MV-4-11 (cell line): Measurements from ENCODE around the gene RECK.
A peak's percentile ranks its signal among the peaks of the same experiment; 100 is the strongest.
"Not testable (repeated sequence)": the region's sequence is repeated elsewhere in the genome, so short reads cannot be mapped to it uniquely, and the experiment has no call there.

Experiments
- DNase-seq: peaks from one replicate; lab custom pipeline; 2025; lab: John Stamatoyannopoulos, UW

Gene RECK

DNA sequence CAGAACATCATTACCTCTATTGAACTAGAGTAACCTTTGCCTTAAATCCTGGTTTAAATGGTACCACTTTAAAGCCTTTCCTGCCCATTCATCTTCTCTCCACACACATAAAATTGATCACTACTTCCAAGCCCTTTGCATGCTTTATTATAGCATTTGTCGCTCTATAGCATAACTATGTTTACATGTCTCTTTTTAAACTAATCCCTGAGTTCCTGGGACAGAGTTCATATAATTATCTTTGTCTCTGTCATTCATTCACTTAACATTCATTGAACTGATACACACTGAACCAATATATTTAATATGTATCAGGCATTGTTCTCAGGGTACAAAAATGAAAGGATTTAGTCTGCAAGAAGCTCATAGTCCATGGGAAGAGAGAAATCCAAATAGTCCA is 37.3 kb downstream of the RECK start:
- DNase-seq = no peak

GRCh38 chr9:36074870-36075532 is 38.3 kb downstream of the RECK start:
- peak; percentile 14 for DNase-seq

- DNase-seq = peak; percentile 81
Observed at GRCh38 chr9:36078051-36078450, 41.3 kb downstream of the RECK start.

DNA sequence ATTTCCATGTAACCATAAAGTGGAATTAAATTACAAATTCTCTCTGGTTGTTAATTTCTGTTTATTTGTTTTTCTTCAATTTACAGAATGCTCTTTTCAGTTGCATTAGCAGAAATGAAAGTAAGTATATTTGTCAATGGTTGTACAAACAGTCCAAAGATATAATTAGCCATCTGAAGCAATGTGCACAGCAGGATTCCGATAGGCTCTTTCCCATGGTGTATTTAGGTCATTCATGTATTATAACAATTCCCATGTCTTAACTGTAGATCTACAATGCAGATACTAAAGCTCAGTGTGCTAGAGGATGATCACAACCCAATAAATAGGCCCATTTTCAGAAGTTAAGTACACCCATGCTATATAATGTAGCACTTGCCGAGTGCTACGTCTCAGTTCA is 43.8 kb downstream of the RECK start:
- DNase-seq = peak; percentile 71

- no peak for DNase-seq
Observed at GRCh38 chr9:36082931-36083330, 46.2 kb downstream of the RECK start.

DNA sequence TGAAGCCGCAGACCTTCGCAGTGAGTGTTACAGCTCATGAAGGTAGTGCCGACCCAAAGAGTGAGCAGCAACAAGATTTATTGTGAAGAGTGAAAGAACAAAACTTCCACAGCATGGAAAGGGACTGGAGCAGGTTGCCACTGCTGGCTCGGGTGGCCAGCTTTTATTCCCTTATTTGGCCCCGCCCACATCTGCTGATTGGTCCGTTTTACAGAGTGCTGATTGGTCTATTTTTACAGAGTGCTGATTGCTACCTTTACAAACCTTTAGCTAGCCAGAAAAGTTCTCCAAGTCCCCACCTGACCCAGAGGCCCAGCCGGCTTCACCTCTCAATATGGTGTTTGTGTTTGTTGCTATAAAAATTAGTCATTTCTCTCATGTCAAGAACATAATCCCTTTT is 49.7 kb downstream of the RECK start:
- no peak for DNase-seq

DNA sequence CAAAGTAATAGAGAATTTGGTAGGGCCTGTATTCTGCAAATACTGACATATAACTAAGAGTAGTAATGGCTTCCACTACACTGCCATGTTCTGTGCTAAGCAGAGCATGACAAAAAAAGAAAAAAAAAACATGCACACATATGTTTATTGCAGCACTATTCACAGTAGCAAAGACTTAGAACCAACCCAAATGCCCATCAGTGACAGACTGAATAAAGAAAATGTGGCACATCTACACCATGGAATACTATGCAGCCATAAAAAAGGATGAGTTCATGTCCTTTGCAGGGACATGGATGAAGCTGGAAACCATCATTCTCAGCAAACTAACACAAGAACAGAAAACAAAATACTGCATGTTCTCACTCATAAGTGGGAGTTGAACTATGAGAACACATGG is 50.3 kb downstream of the RECK start:
- not testable (repeated sequence) for DNase-seq

DNA sequence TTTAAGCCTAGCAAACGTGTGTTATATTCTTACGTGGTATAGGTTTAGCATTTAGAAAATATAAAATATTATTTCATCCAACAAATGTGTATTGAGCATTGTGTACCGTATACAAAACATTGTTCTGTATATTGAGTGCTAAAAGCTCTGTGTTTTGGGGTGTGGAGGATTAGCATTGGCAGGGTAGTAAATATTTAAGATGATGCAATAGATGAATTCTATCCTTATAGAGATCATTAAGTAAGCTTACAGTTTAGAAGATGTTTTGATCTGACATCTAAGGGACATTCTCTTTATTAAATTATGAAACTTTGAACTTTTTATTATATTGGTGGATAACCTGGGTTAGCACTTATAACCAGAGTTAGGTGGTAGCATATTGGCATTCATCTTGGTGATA is 51.3 kb downstream of the RECK start:
- no peak for DNase-seq

GRCh38 chr9:36091026-36091953 is 54.6 kb downstream of the RECK start:
- no peak for DNase-seq

DNA sequence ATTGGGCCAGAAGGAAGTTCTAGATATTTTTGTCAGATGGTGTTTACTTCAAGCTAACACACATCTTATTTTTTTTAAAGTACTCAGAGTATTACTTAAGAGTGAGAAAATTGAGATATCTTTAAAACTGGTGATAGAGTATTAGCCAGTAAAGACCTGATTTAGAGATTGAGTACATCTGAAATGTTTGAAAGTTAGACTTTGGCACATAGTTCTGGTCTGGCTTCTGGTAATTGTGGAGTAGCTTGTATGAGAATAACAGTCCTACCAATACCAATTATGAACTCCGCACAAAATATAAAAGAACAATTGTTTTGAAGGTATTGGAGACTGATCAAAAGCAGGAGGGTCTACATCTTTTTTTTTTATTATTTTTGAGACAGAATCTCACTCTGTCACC is 55.3 kb downstream of the RECK start:
- no peak for DNase-seq

DNA sequence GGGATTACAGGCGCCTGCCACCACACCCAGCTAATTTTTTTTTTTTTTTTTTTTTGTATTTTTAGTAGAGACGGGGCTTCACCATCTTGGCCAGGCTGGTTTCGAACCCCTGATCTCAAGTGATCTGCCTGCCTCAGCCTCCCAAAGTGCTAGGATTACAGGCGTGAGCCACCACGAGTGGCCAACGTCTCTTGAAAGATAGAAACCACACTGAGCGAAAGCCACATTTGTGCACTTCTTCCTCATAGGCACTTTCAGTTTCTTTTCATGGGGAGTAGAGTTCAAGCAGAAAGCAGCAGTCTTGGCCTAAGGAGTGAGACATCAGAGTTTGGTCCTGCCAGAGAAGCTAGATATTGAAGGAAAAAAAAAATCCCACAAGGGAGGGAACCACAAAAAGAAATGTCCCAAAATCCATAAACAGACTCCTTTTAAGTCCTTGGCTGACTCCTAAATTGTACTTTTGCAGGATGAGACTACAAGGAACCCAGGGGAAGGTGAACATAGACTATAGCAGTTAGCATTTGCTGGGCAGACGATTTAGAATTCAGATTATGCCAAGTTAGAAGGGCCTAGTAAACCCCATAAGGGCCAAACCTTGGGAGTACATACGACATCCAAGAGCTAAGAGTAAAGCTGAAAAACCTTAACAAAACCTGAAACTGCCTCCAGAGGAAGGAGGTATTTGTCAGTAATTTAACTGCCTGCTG is 55.9 kb downstream of the RECK start:
- peak; percentile 97 for DNase-seq

GRCh38 chr9:36093384-36093783 is 56.7 kb downstream of the RECK start:
- peak; percentile 64 for DNase-seq

GRCh38 chr9:36099718-36100117 is 63.0 kb downstream of the RECK start:
- DNase-seq = no peak

DNA sequence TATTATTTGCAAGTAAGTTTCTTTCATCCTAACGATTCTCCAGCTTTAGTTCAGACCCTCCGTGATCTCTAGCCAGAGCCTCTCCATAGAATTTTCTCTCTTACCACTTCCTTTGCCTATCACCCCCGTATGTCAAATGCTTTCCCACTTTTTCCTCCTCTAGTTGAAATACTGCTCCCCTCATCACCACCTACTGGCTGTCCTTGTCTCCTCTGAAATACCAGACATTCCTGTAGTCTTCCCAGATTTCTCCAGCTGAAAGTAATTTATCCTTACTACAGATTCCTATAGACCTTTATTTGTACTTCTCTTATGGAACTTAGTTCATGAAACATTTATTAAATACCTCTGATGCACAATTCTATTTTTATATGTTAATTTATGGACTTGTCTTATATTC is 63.8 kb downstream of the RECK start:
- DNase-seq = no peak

DNA sequence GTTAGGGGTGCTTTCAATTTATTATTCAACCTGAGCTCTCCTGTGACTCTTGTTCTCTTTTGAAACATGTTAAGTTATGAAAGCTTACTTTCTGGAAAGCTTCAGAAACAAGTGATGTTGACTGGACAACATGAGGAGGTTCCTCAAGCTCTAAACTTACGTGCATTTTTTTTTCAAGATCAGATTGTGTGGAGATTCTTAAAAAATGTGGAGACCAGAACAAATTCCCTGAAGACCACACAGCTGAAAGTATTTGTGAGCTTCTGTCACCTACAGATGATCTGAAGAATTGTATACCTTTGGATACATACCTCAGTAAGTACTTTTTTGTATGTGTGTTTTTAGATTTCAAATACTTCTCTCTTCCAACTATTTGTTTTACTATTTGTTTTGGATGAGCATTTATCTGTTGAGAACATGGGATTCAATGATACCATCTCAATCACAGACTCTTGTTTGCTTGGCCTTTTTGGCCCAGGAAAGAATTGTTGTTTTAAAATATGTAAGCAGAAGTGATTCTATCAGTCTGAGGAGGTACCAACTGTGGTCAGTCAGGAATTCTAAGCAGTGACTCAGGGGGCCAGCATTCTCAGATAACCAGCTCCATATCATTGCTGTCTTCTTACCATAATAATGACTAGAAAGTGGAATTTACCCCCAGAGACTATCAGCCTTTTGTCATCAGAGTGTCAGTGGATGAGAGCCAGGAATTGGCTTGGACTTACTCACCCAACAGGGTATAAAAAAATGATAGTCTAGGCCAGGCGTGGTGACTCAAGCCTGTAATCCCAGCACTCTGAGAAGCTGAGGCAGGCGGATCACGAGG is 65.4 kb downstream of the RECK start:
- DNase-seq = peak; percentile 18

GRCh38 chr9:36102742-36103495 is 66.2 kb downstream of the RECK start:
- peak; percentile 68 for DNase-seq

DNA sequence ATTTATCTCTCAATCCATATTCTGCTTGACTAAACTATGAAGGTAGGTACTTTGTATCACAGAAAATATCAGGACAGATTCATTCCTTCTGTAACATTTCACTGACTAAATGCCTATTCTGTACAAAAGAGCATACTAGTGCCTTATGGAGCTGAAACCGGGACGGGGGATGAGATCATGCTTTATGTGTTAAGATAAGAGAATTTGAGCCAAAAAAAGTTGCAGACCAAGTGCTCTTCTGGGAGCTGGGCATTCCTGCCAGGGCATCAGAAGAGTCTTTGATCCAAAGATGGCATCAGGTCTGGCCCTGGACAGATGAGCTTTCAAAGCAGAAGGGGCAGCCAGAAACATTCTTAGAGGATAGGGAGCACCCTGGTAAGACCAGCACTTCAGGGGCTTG is 72.4 kb downstream of the RECK start:
- no peak for DNase-seq

DNA sequence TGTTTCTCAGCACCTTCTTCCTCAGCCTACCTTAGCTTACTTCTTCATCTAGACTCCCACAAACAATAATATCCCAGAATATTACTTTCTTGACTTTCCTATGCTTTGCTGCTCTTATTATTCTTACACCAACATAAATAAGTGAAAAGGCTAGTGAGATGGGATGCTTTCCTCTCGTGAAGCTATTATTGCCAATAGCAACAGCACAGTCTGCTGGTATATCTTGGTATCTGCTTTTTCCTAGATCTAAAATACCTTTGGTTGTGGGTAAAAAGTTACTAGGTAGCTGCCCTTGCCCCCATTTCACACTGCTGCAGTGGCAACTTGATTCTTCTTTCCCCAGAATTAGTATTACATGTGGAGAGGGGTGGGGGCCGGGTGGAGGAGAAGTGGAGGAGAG is 73.7 kb downstream of the RECK start:
- DNase-seq = no peak

DNA sequence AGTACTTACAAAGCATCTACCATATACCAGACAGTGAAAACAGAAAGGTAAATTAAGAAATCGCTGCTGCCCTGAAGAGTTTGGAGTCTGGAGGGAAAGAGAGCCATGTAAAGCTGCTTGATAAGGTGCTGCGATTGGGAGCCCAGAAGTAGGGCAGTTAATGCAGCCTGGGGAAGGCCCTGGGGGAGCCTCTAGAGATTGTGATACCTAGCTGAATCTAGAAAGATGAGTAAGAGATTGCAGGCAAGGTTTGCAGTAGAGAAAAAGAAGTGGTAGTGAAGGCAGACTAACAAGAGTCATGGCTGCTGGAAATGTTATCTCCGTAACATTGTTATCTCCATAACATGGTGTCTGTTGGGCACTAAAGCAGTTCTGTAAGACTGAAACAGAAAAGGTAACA is 75.8 kb downstream of the RECK start:
- no peak for DNase-seq

GRCh38 chr9:36113999-36114398 is 77.3 kb downstream of the RECK start:
- no peak for DNase-seq

GRCh38 chr9:36116593-36116992 is 79.9 kb downstream of the RECK start:
- DNase-seq = no peak
